Colonic mucosa (tissue), 4 donors: ENCODE measurements around the gene SLC13A2. TPM values are rescaled to one million over a fixed set of nuclear protein-coding genes. Genes with fewer than 3 reads are reported as not detected.

ENCODE experiments used
- DNase-seq: peaks from one replicate; pipeline ENCODE4 v3.0.0-alpha.2; 2020
- H3K27ac ChIP-seq: fragments of 200-600 bp; one replicate; pipeline ENCODE4 v1.8.0; 2021
- H3K27me3 ChIP-seq: fragments of 200-600 bp; one replicate; pipeline ENCODE4 v1.8.0; 2021
- H3K36me3 ChIP-seq: fragments of 200-600 bp; one replicate; pipeline ENCODE4 v1.8.0; 2021
- H3K4me1 ChIP-seq: fragments of 200-600 bp; one replicate; pipeline ENCODE4 v1.8.0; 2021; ENCODE audit warnings: mild to moderate bottlenecking
- H3K4me3 ChIP-seq: fragments of 200-600 bp; one replicate; pipeline ENCODE4 v1.8.0; 2021
- H3K9ac ChIP-seq, 2 donors: one replicate each; pipeline ENCODE4 v1.7.0; 2013; ENCODE audit warnings: control low read depth in 2 of 2, low read depth in 2 of 2, low read length in 2 of 2
- H3K9me3 ChIP-seq: fragments of 200-600 bp; one replicate; pipeline ENCODE4 v1.8.0; 2021
- CTCF ChIP-seq: fragments of 200-600 bp; IDR thresholded peaks from one replicate; pipeline ENCODE4 v1.8.0; 2022; ENCODE audit warnings: antibody characterized with exemption, mild to moderate bottlenecking
- intact Hi-C: fragments of 100-400 bp; cut with DNase I; formaldehyde crosslinking; loops from one replicate; pipeline ENCODE4 v1.14.1; 2022
- total RNA-seq, 2 donors: library from RNA; stranded (reverse); fragmentation: NEBNext Ultra II Directional in 1 of 2; extraction: Animal tissue kit (Norgen Biotek cat#: 25700) in 1 of 2; gene quantifications; one replicate each; pipeline ENCODE4 v1.2.1, GENCODE V29; 2021
- donor health status: healthy.
- donor health status: DM: no; HTN: no; CAD: no.
- donor health status: DM: no; HTN: no; CAD: no.

SLC13A2 gene
- total RNA-seq, 2 donors from 2014 or later, result 24.7 to 40.5 TPM

DNA sequence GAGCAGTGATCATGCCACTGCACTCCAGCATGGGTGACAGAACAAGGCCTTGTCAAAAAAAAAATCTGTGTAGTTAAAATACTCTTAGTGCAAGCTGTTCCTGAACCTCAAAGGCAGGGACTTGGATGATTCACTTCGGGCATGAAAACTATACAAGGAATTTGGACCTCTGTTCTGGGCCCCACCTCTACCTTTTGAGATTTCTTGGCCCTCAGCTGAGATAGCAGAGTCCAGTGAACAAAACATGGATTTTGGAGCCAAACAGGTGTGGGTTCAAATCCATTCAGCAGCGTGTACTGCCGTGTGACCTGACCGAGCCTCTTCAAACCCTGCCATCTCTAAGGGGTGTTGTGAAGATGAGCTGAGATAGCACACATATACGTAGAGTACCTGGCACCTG is 6.8 kb downstream of the SLC13A2 start:
- H3K27ac ChIP-seq, result no peak overlapping the region
- no peaks in the 10 kb centered on the region for H3K9me3 ChIP-seq

GRCh38 chr17:28480799-28481571 is 7.5 kb downstream of the SLC13A2 start:
- Histone ChIP-seq H3K4me3 (no peak overlapping the region), H3K4me1 (peaks cover 11% of the 10 kb centered on the region), H3K27me3 (no peaks in the 10 kb centered on the region), H3K9me3 (no peaks in the 10 kb centered on the region), H3K9ac (no peak overlapping the region), H3K27ac (no peak overlapping the region), H3K36me3 (no peaks in the 10 kb centered on the region)
- intact Hi-C loops, result no loop called here
- TF ChIP-seq CTCF, result no peak
- peak; percentile 40 for DNase-seq

More for the DNA sequence above, 6.8 kb downstream of the SLC13A2 start:
- Histone ChIP-seq H3K4me1 (peaks cover 11% of the 10 kb centered on the region), H3K27me3 (no peaks in the 10 kb centered on the region), H3K4me3 (no peak overlapping the region), H3K9ac (no peak overlapping the region), H3K36me3 (no peaks in the 10 kb centered on the region)
- intact Hi-C loops, result no loop called here
- TF ChIP-seq CTCF, result no peak
- no peak for DNase-seq

DNA sequence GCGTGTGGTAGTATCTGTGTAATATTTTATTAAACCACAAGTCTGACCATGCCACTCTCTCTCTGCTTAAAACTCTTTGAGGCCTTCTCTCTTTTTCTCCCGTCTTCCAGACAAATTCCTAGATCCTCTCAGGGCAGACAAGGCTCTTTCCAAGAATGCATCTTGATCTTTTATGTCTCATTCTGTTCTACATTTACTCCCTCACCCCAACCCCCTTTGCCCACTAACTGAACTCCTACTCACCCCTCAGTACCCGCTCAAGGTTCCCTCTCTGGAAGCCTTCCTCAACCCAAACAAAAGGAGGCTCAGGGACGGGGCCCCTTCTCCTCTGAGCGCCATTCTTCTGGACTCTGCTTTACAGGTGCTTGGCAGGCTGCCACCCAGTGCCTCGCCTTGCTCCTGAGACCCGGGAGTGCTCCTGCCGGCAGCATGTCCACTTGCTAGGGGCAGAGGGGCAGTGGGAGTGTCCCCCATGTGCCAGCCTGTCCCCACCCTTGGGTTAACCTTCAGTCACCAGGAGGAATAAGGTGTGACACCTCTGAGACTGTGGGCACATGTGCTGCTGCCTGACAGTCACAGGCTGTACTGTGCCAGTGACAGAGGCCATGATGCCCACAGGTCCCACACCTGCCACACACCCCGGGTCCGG is 9.2 kb downstream of the SLC13A2 start:
- TF ChIP-seq CTCF, result no peak
- intact Hi-C loops, result no loop called here
- no peak overlapping the region for H3K9ac ChIP-seq
- no peak overlapping the region for H3K4me3 ChIP-seq
- H3K4me1 ChIP-seq, result peaks cover 5% of the 10 kb centered on the region
- H3K27me3 ChIP-seq, result no peaks in the 10 kb centered on the region
- H3K9me3 ChIP-seq, result no peaks in the 10 kb centered on the region
- DNase-seq, result peak; percentile 85
- no peak overlapping the region for H3K27ac ChIP-seq
- no peaks in the 10 kb centered on the region for H3K36me3 ChIP-seq

- Histone ChIP-seq H3K9ac (no peak overlapping the region), H3K27me3 (no peaks in the 10 kb centered on the region), H3K36me3 (no peaks in the 10 kb centered on the region), H3K4me3 (no peak overlapping the region), H3K4me1 (peaks cover 5% of the 10 kb centered on the region), H3K27ac (no peak overlapping the region), H3K9me3 (no peaks in the 10 kb centered on the region)
- TF ChIP-seq CTCF, result no peak
- intact Hi-C loops, result no loop called here
- no peak for DNase-seq
Measured at GRCh38 chr17:28484296-28484695, 10.9 kb downstream of the SLC13A2 start.

- no peaks in the 10 kb centered on the region for H3K36me3 ChIP-seq
- DNase-seq, result no peak
- no peak overlapping the region for H3K4me3 ChIP-seq
- H3K9ac ChIP-seq, result no peak overlapping the region
- H3K9me3 ChIP-seq, result no peaks in the 10 kb centered on the region
- intact Hi-C loops, result no loop called here
- no peak overlapping the region for H3K27ac ChIP-seq
- no peaks in the 10 kb centered on the region for H3K27me3 ChIP-seq
- TF ChIP-seq CTCF, result no peak
- H3K4me1 ChIP-seq, result peaks cover 5% of the 10 kb centered on the region
Measured at GRCh38 chr17:28485049-28485448, 11.6 kb downstream of the SLC13A2 start.
